Neural progenitor cell (in vitro differentiated cells): ENCODE measurements around the gene ERC2.

Experiments
- EZH2 ChIP-seq: fragments of 200-600 bp; sonication (generic); IDR thresholded peaks from 2 replicates; pipeline ENCODE4 v1.6.1; 2017; ENCODE audit warnings: antibody characterized with exemption, mild to moderate bottlenecking, moderate library complexity
- EZH2phosphoT487 ChIP-seq: fragments of 200-600 bp; sonication (generic); IDR thresholded peaks from 2 replicates; pipeline ENCODE4 v1.6.1; 2017; ENCODE audit warnings: antibody characterized with exemption
- TF ChIP-seq, protein P1 (sequence below): fragments of 200-600 bp; sonication (generic); IDR thresholded peaks from 2 replicates; pipeline ENCODE4 v1.5.1; 2017; ENCODE audit warnings: antibody characterized with exemption, mild to moderate bottlenecking

DNA sequence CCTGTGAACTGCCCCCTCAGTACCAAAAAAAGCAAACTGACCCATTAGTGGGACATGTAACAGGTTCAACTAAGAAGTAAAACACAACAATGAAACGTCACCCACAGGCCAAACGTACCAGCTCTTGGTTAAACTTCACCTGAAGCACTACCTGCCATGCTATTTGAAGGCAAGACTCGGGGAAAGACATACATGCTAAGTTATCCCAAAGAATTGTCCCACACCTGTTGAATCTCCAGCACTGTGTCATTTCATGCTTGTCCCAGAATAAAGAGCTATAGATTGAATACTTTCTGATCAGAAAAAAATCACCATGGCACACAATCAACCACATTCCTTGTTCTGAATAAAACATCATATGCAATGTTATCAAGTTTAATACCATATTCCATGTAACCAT, 785.8 kb downstream of the ERC2 start:
- TF ChIP-seq, protein P1, sequence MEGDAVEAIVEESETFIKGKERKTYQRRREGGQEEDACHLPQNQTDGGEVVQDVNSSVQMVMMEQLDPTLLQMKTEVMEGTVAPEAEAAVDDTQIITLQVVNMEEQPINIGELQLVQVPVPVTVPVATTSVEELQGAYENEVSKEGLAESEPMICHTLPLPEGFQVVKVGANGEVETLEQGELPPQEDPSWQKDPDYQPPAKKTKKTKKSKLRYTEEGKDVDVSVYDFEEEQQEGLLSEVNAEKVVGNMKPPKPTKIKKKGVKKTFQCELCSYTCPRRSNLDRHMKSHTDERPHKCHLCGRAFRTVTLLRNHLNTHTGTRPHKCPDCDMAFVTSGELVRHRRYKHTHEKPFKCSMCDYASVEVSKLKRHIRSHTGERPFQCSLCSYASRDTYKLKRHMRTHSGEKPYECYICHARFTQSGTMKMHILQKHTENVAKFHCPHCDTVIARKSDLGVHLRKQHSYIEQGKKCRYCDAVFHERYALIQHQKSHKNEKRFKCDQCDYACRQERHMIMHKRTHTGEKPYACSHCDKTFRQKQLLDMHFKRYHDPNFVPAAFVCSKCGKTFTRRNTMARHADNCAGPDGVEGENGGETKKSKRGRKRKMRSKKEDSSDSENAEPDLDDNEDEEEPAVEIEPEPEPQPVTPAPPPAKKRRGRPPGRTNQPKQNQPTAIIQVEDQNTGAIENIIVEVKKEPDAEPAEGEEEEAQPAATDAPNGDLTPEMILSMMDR: no peak
- no peak for TF ChIP-seq EZH2
- TF ChIP-seq EZH2phosphoT487: no peak
